ENCODE data around the gene MSH2. TPM values are rescaled to one million over a fixed set of nuclear protein-coding genes. Genes with fewer than 3 reads are reported as not detected.
"Not testable (repeated sequence)": the region's sequence is repeated elsewhere in the genome, so short reads cannot be mapped to it uniquely, and the experiment has no call there.

The MSH2 gene
- total RNA-seq, 1 donor from 2014 or later: 13.2 TPM

- DNase-seq (ENCODE audit: low spot score): no peak
These were observed 81.4 kb downstream of the MSH2 start for GRCh38 chr2:47484396-47484795.

GRCh38 chr2:47485177-47485576, 82.2 kb downstream of the MSH2 start:
- no peak for DNase-seq (ENCODE audit: low spot score)

- DNase-seq (ENCODE audit: low spot score): no peak
These were observed 82.9 kb downstream of the MSH2 start for GRCh38 chr2:47485751-47486300.

- no peak for DNase-seq (ENCODE audit: low spot score)
These were observed 84.0 kb downstream of the MSH2 start for GRCh38 chr2:47486841-47487497.

DNA sequence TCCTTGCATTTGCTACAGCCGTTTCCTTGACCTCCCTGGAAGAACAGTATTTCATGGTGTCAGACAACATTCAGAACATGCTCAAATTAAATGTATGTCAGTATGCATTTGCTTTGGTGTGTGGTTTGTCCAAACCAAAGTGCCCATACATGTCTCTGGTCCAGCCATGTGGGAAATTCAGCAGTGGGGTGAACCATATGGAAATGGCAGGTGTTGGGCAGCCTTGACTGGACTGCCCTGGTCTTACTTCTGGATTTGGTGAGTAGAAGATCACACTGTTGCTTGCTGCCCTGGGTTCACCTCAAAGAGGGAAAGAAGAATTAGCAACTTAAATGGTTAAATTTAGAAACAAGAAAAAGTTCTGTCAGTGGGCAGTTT, 84.5 kb downstream of the MSH2 start:
- DNase-seq (ENCODE audit: low spot score): no peak

DNA sequence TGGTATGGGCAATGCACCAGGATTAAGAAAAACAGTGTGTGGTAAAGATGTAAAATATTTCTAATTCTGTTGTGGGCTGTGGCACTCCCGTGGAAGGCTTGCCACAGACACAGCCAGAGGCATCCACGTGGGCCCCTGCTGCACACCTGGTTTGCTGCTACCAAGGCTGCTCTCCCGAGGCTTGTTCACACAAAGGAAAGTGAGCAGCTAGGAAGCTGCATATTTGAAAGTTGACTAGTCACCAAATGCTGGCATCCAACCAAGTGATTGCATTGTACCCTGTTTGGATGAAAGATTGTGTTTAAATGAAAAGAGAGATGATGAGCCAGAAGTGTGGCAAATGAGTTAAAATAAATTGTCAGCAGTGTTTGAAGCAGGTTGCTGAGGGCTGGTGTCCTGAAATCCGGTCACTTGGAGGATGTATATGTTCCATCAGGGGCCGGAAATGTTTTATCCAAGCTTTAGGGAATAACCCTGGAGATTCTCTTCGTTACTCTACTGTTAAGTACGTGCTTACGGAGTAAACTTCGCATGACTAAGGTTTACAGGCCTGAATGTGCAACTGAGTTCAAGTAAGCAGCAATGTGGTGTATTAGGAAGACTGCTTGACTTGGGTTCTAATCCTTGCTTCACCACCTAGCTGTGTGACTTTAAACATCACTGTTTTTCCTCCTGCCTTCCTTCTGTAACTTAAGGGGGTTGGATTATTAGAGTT, 86.1 kb downstream of the MSH2 start:
- DNase-seq (ENCODE audit: low spot score): no peak

DNA sequence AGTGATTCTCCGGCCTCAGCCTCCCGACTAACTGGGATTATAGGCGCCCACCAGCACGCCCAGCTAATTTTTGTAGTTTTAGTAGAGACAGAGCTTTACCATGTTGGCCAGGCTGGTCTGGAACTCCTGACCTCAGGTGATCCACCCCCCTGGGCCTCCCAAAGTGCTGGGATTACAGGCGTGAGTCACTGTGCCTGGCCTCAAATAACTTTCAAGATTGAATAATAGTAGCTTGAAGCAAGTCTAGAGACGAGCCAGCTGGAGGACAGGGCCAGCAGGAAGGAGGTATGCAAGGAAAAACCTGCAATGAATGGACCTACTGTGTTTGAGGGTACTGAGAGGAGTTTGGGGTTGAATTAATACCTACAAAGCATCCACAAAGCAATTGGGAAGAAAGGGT, 87.5 kb downstream of the MSH2 start:
- no peak for DNase-seq (ENCODE audit: low spot score)

DNA sequence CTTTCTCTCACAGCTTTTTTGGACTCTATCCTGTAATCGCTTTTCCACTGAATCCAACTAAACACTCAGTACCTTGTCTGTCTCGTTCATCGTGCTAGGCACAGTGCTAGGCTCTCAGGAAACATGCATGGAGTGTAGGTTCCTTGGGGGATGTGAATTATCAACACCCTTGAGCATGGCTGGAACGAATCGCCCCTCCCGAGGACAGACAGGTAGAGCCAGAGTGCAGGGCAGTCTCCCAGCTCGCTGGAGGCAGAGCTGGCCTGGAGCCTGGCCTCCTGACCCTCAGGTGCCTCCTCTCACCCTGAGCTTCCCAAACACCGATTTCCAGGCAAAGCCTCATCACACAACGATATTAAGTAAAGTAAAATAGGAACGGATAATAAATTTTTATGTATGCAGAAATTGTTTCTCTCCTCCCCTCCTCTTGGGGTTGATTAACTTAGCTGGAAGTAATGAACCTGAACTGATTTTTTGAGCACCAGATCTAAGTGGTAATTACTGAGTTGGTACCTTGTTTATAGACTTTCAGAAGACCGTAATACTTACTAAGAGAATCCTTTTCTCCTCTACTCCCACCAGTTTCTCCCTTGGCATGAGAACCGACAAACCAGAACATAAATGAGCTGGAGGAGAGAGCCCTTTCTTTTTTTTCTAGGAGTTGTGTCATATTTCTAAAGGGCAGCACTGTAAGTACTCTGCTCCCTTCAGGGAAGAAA, 90.5 kb downstream of the MSH2 start:
- no peak for DNase-seq (ENCODE audit: low spot score)

DNA sequence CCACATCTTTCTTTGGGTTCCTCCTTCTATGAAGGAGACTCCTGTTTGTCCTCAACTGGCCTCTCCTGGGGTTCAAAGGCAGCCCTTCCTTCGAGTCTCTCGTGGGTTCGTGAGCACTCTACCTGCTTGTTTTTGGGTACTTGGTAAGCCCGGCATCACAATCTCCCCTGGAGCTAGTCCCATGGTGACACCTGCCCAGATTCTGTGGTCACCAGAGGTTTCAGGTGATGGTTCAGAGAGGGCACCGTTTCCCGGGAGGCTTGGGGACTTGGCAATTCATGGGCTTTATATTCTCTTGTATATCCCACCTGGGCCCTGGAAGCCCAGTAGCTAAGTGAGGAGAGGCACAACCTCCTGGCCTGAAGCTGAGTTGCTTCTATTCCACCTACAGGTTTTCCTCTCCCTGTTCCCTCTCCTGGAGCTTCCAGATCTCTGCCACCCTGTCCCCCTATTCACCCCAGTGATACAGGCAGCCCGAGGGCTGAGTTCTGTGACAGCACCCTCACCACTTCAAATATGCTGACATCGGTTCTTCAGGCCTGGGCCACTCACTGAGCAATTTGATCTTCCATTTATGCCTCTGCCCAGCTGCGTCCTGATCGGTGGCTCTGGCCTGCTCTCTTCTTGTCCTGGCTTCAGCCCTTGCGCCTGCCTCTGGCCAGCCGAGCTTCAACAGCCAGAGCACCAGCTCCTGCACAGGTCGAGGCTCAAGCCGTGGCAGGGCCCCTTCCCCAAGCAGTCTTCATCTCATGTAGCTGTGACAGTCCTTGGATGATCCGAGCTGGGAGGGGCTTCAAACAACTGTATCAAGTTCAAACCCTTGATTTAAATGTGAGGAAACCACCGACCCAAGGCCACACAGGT, 91.5 kb downstream of the MSH2 start:
- DNase-seq (ENCODE audit: low spot score): no peak

- DNase-seq (ENCODE audit: low spot score): no peak
These were observed 95.0 kb downstream of the MSH2 start for GRCh38 chr2:47497843-47498460.

DNA sequence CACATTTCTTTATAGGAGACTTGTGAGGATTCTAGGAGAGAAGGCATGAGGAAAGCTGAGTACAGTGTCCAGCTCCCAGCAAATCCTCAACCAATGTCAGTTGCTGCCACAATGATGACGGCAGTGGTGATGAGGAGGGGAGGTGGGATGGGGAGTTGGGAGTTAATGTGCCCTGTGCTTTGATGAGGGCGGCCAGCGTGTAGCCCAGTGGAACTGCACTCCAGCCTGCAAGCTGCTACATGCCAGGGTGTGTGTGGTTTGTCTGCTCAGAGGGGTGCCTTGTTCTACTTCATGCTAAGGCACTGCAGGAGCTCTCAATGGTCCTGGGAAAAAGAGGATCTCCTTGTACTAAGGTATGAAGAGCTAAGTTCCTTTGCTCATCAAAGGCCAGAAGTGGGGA, 96.1 kb downstream of the MSH2 start:
- DNase-seq (ENCODE audit: low spot score): no peak

DNA sequence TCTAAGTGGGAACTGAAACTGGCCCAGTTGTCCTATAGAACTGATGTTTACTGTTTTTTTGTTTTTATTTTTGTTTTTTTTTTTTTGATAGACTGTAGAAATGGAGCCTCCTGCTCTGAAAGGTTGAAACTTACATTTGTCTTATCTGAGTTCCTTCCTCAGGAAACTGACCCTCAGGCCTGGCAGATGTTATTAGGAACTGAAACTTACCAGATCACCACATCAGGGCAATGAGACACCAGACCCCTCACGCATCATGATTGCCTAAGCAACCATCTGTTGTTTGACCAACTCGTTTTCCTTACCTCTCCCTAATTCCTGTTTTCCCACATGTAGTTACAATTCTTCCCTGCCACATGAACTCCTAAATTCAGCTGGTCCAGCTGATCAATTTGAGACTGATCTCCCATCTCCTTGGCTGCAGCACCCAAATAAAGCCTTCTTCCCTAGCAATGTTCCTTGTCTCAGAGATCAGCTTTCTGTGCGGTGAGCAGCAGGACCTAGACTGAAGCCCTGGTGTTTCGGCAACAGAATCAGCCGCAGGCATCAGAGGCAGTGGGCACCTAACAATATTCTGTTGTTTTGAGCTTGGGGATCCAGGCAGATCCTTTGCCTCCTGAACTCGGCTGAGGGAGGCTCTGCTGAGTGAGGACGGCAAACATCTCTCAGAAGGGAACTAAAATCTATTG, 96.8 kb downstream of the MSH2 start:
- DNase-seq (ENCODE audit: low spot score): no peak

DNA sequence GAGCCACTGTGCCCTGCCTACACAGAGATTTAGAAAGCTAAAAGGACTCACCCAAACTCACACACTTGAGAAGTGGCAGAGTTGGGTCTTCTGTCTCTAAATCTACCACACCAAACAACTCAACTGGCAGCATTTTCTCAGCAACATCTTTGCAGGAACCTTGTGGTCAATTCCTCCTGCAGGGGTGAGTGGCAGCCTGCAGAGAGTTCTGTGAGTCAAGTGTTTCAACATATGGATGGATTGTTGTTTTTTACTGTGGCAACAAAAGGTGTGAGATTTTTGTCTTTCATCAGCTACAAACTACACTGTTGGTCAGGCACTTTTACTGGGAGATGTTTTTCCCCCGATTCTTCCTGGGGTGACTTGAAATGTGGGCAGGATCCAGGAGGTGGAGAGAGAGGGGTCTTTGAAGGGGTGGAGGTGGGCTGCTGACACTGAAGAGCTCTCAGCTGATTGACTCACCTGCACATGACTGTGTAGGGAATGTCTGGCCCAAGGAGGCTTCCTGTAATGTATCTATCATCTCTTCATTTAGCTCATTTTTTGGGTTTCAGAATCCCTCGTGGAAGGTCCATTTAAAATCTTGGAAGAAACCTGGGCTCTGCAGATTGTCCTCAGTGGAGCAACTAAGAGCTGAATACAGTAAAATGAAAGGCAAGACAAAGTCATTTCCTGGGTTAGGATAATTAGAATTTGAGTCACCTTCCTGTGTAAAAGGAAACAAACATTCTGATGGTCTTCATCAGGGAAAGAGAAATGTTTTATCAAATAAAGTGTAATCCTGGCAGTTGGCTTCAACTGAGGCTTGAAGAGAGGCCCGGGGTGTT, 98.6 kb downstream of the MSH2 start:
- DNase-seq (ENCODE audit: low spot score): no peak

- DNase-seq (ENCODE audit: low spot score): not testable (repeated sequence)
These were observed 99.5 kb downstream of the MSH2 start for GRCh38 chr2:47502498-47502897.

DNA sequence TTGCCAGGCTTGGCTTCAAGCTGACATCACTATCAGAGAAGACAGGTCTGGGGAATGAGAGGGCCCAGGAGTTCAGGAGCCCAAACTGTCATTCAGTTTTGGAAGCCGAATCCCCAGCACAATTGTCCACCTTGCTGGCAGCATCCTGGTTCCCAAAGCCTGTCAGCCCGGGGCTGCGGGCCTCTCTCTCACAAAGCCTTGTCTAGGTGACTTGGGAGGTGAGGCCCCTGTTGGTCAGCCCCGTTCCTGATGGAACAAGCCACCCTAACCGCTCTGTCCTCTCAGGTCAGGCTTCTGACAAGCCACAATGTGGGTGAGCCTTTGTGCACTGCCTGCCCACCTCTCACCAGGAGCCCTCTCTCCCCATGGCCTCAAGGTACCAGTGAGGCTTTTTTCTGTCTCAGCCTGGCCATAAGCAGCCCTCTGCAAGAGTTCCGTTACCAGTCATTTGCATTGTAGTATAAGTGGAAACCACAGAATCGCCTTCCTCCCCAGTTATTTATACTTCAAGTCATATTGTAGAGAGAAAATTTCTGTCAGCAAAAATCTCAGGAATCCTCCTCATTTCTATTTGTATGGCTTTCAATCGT, 100.6 kb downstream of the MSH2 start:
- DNase-seq (ENCODE audit: low spot score): no peak

DNA sequence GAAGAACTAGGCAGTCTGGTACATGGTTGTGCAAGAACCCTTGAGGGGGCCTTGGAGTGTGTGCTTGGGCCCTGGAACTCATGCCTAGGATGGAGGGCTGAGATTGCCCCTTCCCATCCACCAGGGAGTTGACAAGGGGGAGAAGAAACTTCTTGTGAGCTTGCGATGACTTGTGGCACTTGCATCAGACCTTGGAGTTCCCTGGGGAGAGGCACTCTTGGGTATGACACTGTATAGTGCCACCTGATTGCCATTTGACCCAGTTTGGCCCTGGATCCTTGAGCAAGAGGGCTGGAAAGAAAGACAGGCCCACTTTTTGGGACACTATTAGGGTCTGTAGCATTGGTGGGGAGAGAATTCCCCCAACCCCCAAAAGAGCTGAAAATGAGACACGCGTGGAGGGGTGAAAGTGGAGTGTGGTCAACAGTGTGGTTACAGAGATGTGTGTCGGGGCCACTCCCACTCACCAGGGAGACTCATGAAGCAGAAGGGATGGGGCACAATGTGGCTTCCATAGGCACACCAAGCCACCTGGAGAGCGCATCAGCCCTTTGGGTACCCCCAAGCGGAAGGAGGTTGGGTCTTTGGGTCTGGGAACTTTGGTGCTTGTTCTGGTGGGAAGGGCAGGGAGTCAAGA, 101.3 kb downstream of the MSH2 start:
- DNase-seq (ENCODE audit: low spot score): no peak

- no peak for DNase-seq (ENCODE audit: low spot score)
These were observed 103.1 kb downstream of the MSH2 start for GRCh38 chr2:47506024-47506423.

- no peak for DNase-seq (ENCODE audit: low spot score)
These were observed 103.5 kb downstream of the MSH2 start for GRCh38 chr2:47506436-47506835.

DNA sequence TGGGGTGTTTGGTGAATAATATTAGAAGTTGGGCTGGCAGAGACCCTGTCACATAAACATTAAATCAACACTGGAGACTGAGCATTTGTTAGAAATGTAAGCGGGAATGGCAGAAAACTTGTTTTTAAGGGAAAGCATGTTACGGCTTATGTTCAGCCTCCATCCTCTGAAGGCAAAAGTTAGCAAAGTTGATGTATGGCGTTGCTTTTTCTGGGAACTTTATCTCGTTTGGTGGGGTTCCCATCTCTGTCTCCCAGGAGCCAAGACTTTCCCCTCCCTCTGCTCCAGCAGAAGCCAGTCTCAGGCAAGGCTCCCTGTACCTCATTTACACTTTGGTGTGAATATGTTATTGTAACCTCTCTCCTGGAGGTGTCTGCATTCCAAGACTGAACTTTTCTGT, 105.1 kb downstream of the MSH2 start:
- DNase-seq (ENCODE audit: low spot score): no peak
